Activated CD8-positive, alpha-beta T cell treated with anti-CD3 and anti-CD28 coated beads for 36 hours (primary cell): Measurements from ENCODE around the gene RANBP1. TPM values are rescaled to one million over a fixed set of nuclear protein-coding genes. Genes with fewer than 3 reads are reported as not detected.

ENCODE experiments used
- ATAC-seq: fragments of 200-7000 bp; cut with Tn5 transposase; one replicate; pipeline ENCODE4 v1.10.0; 2021; ENCODE audit warnings: mild to moderate bottlenecking, moderate library complexity
- CTCF ChIA-PET: fragments of 350-600 bp; sonication (Branson Sonifier 250); formaldehyde crosslinking; loops from one replicate; lab custom pipeline; 2021; ENCODE audit warnings: antibody characterized with exemption; lab: Charles Lee
- POLR2A ChIA-PET: fragments of 350-600 bp; sonication (Branson Sonifier 250); formaldehyde crosslinking; loops from one replicate; lab custom pipeline; 2021; ENCODE audit warnings: antibody characterized with exemption; lab: Charles Lee
- DNase-seq: peaks from one replicate; pipeline ENCODE4 v3.0.0-alpha.2; 2020
- H3K27ac Mint-ChIP-seq: one replicate; pipeline ENCODE4 v1.8.0; 2021; ENCODE audit warnings: mild to moderate bottlenecking, mixed read lengths
- H3K27me3 Mint-ChIP-seq: one replicate; pipeline ENCODE4 v1.8.0; 2021; ENCODE audit warnings: mixed read lengths
- H3K36me3 Mint-ChIP-seq: one replicate; pipeline ENCODE4 v1.8.0; 2021; ENCODE audit warnings: low read depth, mixed read lengths
- H3K4me1 Mint-ChIP-seq: one replicate; pipeline ENCODE4 v1.8.0; 2021; ENCODE audit warnings: low read depth, mixed read lengths
- H3K4me3 Mint-ChIP-seq: one replicate; pipeline ENCODE4 v1.8.0; 2021; ENCODE audit warnings: mild to moderate bottlenecking, moderate library complexity, mixed read lengths
- H3K9me3 Mint-ChIP-seq: one replicate; pipeline ENCODE4 v1.8.0; 2021; ENCODE audit warnings: mixed read lengths
- CTCF ChIP-seq: fragments of 200-600 bp; IDR thresholded peaks from one replicate; pipeline ENCODE4 v1.8.0; 2022; ENCODE audit warnings: antibody characterized with exemption, mild to moderate bottlenecking
- intact Hi-C: fragments of 100-400 bp; cut with micrococcal nuclease; formaldehyde crosslinking; loops from one replicate; pipeline ENCODE4 v1.10.0; 2022
- total RNA-seq, 2 experiments: library from RNA; stranded (reverse); gene quantifications; one replicate each; pipeline ENCODE4 v1.2.3, GENCODE V29; 2021

The RANBP1 gene
- total RNA-seq, 2 experiments from 2014 or later, result 411 to 412 TPM

- H3K36me3 Mint-ChIP-seq, result peaks cover 66% of the 10 kb centered on the region
- H3K4me3 Mint-ChIP-seq, result no peak overlapping the region
- no peaks in the 10 kb centered on the region for H3K9me3 Mint-ChIP-seq
- TF ChIP-seq CTCF, result no peak
- ChIA-PET POLR2A (interaction anchor here (0.6 to 8.4 kb wide), 7 partner anchors 7 to 147 kb away, joined by 3 to 111 read pairs (median 6); partner anchors contain the start of genes RANBP1 and TRMT2A), CTCF (interaction anchor here (1.5 kb wide), 1 partner anchor 13 kb away, joined by 3 read pairs; no protein-coding TSS in a partner anchor)
- ATAC-seq (no peak), DNase-seq (no peak)
- peaks cover 45% of the 10 kb centered on the region for H3K4me1 Mint-ChIP-seq
- no peak overlapping the region for H3K27ac Mint-ChIP-seq
- no peaks in the 10 kb centered on the region for H3K27me3 Mint-ChIP-seq
- intact Hi-C loops, result no loop called here
Observed at GRCh38 chr22:20124083-20124787, 8.3 kb downstream of the RANBP1 start.

- Mint-ChIP-seq H3K4me1 (peaks cover 39% of the 10 kb centered on the region), H3K9me3 (no peaks in the 10 kb centered on the region), H3K27me3 (no peaks in the 10 kb centered on the region), H3K4me3 (no peak overlapping the region), H3K36me3 (peaks cover 53% of the 10 kb centered on the region), H3K27ac (peak overlapping the region; percentile 25)
- no peak for TF ChIP-seq CTCF
- POLR2A ChIA-PET, result interaction anchor here (1.2 to 8.4 kb wide), 4 partner anchors 8 to 25 kb away, joined by 3 to 111 read pairs (median 12); partner anchors contain the start of genes RANBP1 and TRMT2A
- ATAC-seq, result no peak
- no peak for DNase-seq
- intact Hi-C loops, result loop anchor here (5.0 kb wide), 1 partner anchor 153 kb away; no protein-coding TSS in a partner anchor
- CTCF ChIA-PET, result interaction anchor here (1.5 kb wide), 1 partner anchor 15 kb away, joined by 3 read pairs; no protein-coding TSS in a partner anchor
Observed at GRCh38 chr22:20125201-20126174, 9.6 kb downstream of the RANBP1 start.

- Mint-ChIP-seq H3K9me3 (no peaks in the 10 kb centered on the region), H3K4me3 (no peak overlapping the region), H3K4me1 (peaks cover 35% of the 10 kb centered on the region), H3K27me3 (no peaks in the 10 kb centered on the region), H3K27ac (peak overlapping the region; percentile 9), H3K36me3 (peaks cover 46% of the 10 kb centered on the region)
- intact Hi-C loops, result loop anchor here (5.0 kb wide), 1 partner anchor 154 kb away; no protein-coding TSS in a partner anchor
- ChIA-PET POLR2A (interaction anchor here (1.0 to 8.4 kb wide), 6 partner anchors 9 to 32 kb away, joined by 3 to 111 read pairs (median 6); partner anchors contain the start of genes RANBP1 and TRMT2A), CTCF (no interaction called here)
- ATAC-seq (no peak), DNase-seq (no peak)
- no peak for TF ChIP-seq CTCF
Observed at GRCh38 chr22:20126284-20127029, 10.6 kb downstream of the RANBP1 start.

GRCh38 chr22:20127318-20127868, 11.5 kb downstream of the RANBP1 start:
- no peak for TF ChIP-seq CTCF
- Mint-ChIP-seq H3K36me3 (peaks cover 36% of the 10 kb centered on the region), H3K4me1 (peaks cover 27% of the 10 kb centered on the region), H3K9me3 (no peaks in the 10 kb centered on the region), H3K4me3 (no peak overlapping the region), H3K27me3 (no peaks in the 10 kb centered on the region), H3K27ac (peak overlapping the region; percentile 63)
- CTCF ChIA-PET, result interaction anchor here (1.4 kb wide), 1 partner anchor 26 kb away, joined by 3 read pairs; no protein-coding TSS in a partner anchor
- POLR2A ChIA-PET, result interaction anchor here (0.6 to 8.4 kb wide), 6 partner anchors 8 to 45 kb away, joined by 3 to 111 read pairs (median 4); partner anchors contain the start of genes RANBP1 and TRMT2A
- DNase-seq (no peak), ATAC-seq (no peak)
- intact Hi-C loops, result loop anchor here (5.0 kb wide), 1 partner anchor 155 kb away; no protein-coding TSS in a partner anchor
